Astrocyte (in vitro differentiated cells and primary cell): ENCODE measurements around the gene SAP30BP. TPM values are rescaled to one million over a fixed set of nuclear protein-coding genes. Genes with fewer than 3 reads are reported as not detected.

Source experiments
- DNase-seq: peaks from one replicate; pipeline ENCODE4 v3.0.0-alpha.2; 2010; ENCODE audit warnings: low read depth
- FAIRE-seq: peaks from 2 replicates; lab custom pipeline; 2011; peaks lifted over from hg19 to GRCh38; lab: Jason Lieb, UNC
- H2AFZ ChIP-seq: 2 replicates; pipeline ENCODE4 v1.6.0; 2012; ENCODE audit warnings: low read depth, low read length, inconsistent platforms
- H3K27ac ChIP-seq: 2 replicates; pipeline ENCODE4 v1.5.1; 2011; ENCODE audit warnings: low read depth, low read length, inconsistent platforms
- H3K27me3 ChIP-seq: 2 replicates; pipeline ENCODE4 v1.6.0; 2011; ENCODE audit warnings: low read length, inconsistent platforms; ENCODE audit not compliant: insufficient read depth
- H3K36me3 ChIP-seq: 2 replicates; pipeline ENCODE4 v1.5.1; 2011; ENCODE audit warnings: low read length, inconsistent platforms; ENCODE audit not compliant: insufficient read depth
- H3K4me1 ChIP-seq: 2 replicates; pipeline ENCODE4 v1.5.1; 2011; ENCODE audit warnings: low read length, inconsistent platforms; ENCODE audit not compliant: insufficient read depth
- H3K4me2 ChIP-seq: 2 replicates; pipeline ENCODE4 v1.6.0; 2012; ENCODE audit warnings: low read length, inconsistent platforms
- H3K4me3 ChIP-seq: 2 replicates; pipeline ENCODE4 v1.5.1; 2011; ENCODE audit warnings: low read depth, mild to moderate bottlenecking, low read length, inconsistent platforms; ENCODE audit not compliant: insufficient read depth
- H3K79me2 ChIP-seq: 2 replicates; pipeline ENCODE4 v1.6.0; 2012; ENCODE audit warnings: mild to moderate bottlenecking, low read length, inconsistent platforms; ENCODE audit not compliant: insufficient read depth
- H3K9ac ChIP-seq: 2 replicates; pipeline ENCODE4 v1.6.0; 2012; ENCODE audit warnings: mild to moderate bottlenecking, low read length, inconsistent platforms
- H3K9me3 ChIP-seq: 2 replicates; pipeline ENCODE4 v1.5.1; 2012; ENCODE audit warnings: low read depth, mild to moderate bottlenecking, low read length, inconsistent platforms; ENCODE audit not compliant: insufficient read depth
- H4K20me1 ChIP-seq: 2 replicates; pipeline ENCODE4 v1.6.0; 2012; ENCODE audit warnings: low read length, inconsistent platforms; ENCODE audit not compliant: insufficient read depth
- H3K27ac Mint-ChIP-seq: one replicate; pipeline ENCODE4 v1.8.0; 2021; ENCODE audit warnings: mild to moderate bottlenecking, mixed read lengths; ENCODE audit not compliant: unreplicated experiment
- H3K27me3 Mint-ChIP-seq: one replicate; pipeline ENCODE4 v1.8.0; 2021; ENCODE audit warnings: low read depth, mixed read lengths; ENCODE audit not compliant: unreplicated experiment
- H3K36me3 Mint-ChIP-seq: one replicate; pipeline ENCODE4 v1.8.0; 2021; ENCODE audit warnings: low read depth, mixed read lengths; ENCODE audit not compliant: unreplicated experiment
- H3K4me1 Mint-ChIP-seq: one replicate; pipeline ENCODE4 v1.8.0; 2021; ENCODE audit warnings: low read depth, mixed read lengths; ENCODE audit not compliant: unreplicated experiment
- H3K4me3 Mint-ChIP-seq: one replicate; pipeline ENCODE4 v1.8.0; 2021; ENCODE audit warnings: mild to moderate bottlenecking, moderate library complexity, mixed read lengths; ENCODE audit not compliant: unreplicated experiment
- H3K9me3 Mint-ChIP-seq: one replicate; pipeline ENCODE4 v1.8.0; 2021; ENCODE audit warnings: mild to moderate bottlenecking, mixed read lengths; ENCODE audit not compliant: unreplicated experiment
- EZH2 ChIP-seq: IDR thresholded peaks from 2 replicates; pipeline ENCODE4 v1.6.1; 2012; ENCODE audit warnings: mild to moderate bottlenecking, low read length, inconsistent platforms; ENCODE audit not compliant: insufficient read depth
- total RNA-seq: library from RNA; stranded (reverse); gene quantifications from 2 replicates; pipeline ENCODE4 v1.2.1, GENCODE V29; 2021
- TF ChIP-seq, protein P1 (sequence below): IDR thresholded peaks from 2 replicates; pipeline ENCODE4 v1.5.1; 2011; ENCODE audit warnings: low read depth, mild to moderate bottlenecking, inconsistent platforms, low read length, moderate library complexity; ENCODE audit not compliant: insufficient read depth

Gene SAP30BP
- total RNA-seq, 1 donor from 2014 or later = 99.2 TPM

GRCh38 chr17:75638893-75639292 lies 28.2 kb upstream of the SAP30BP start:
- no peaks in the 10 kb centered on the region for H3K27me3 Mint-ChIP-seq
- Histone ChIP-seq H3K9me3 (no peaks in the 10 kb centered on the region), H2AFZ (no peak overlapping the region), H3K4me1 (peaks cover 4% of the 10 kb centered on the region), H3K4me2 (no peak overlapping the region), H3K9ac (no peak overlapping the region), H3K27me3 (no peaks in the 10 kb centered on the region), H3K36me3 (no peaks in the 10 kb centered on the region), H3K79me2 (no peaks in the 10 kb centered on the region), H3K4me3 (no peak overlapping the region), H3K27ac (no peak overlapping the region), H4K20me1 (peaks cover 7% of the 10 kb centered on the region)
- peaks cover 17% of the 10 kb centered on the region for H3K36me3 Mint-ChIP-seq
- no peak overlapping the region for H3K27ac Mint-ChIP-seq
- no peak overlapping the region for H3K4me3 Mint-ChIP-seq
- DNase-seq = no peak
- TF ChIP-seq, protein P1, sequence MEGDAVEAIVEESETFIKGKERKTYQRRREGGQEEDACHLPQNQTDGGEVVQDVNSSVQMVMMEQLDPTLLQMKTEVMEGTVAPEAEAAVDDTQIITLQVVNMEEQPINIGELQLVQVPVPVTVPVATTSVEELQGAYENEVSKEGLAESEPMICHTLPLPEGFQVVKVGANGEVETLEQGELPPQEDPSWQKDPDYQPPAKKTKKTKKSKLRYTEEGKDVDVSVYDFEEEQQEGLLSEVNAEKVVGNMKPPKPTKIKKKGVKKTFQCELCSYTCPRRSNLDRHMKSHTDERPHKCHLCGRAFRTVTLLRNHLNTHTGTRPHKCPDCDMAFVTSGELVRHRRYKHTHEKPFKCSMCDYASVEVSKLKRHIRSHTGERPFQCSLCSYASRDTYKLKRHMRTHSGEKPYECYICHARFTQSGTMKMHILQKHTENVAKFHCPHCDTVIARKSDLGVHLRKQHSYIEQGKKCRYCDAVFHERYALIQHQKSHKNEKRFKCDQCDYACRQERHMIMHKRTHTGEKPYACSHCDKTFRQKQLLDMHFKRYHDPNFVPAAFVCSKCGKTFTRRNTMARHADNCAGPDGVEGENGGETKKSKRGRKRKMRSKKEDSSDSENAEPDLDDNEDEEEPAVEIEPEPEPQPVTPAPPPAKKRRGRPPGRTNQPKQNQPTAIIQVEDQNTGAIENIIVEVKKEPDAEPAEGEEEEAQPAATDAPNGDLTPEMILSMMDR = no peak
- TF ChIP-seq EZH2 = no peak
- H3K4me1 Mint-ChIP-seq = peaks cover 1% of the 10 kb centered on the region
- no peak for FAIRE-seq
- H3K9me3 Mint-ChIP-seq = no peaks in the 10 kb centered on the region

DNA sequence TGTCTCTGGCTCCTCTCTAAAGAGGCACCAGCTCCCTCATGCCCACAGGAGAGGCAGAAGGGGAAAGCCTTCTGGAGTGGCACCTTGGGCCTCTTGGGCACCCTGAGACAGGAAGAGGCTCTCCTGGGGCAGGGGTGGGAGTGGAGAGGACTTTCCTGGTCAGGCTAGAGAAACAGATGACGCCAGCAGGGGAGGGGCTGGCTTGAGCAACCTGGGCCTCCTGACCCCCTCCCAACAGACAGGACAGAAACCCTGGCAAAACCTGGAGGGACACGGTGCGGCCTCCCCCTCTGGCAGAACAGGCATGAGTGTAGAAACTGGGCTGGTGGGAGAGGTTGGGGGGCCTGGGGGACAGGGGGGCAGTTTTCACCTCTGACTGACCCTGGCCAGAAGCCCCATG lies 27.8 kb upstream of the SAP30BP start:
- H3K4me2 ChIP-seq = no peak overlapping the region
- Mint-ChIP-seq H3K27me3 (no peaks in the 10 kb centered on the region), H3K4me3 (no peak overlapping the region), H3K4me1 (no peaks in the 10 kb centered on the region), H3K27ac (no peak overlapping the region), H3K9me3 (no peaks in the 10 kb centered on the region), H3K36me3 (peaks cover 17% of the 10 kb centered on the region)
- H3K9me3 ChIP-seq = no peaks in the 10 kb centered on the region
- H3K9ac ChIP-seq = no peak overlapping the region
- TF ChIP-seq, protein P1 = no peak
- TF ChIP-seq EZH2 = no peak
- H3K27ac ChIP-seq = no peak overlapping the region
- FAIRE-seq (no peak), DNase-seq (no peak)
- no peak overlapping the region for H3K4me3 ChIP-seq
- no peaks in the 10 kb centered on the region for H3K4me1 ChIP-seq
- no peaks in the 10 kb centered on the region for H3K79me2 ChIP-seq
- no peaks in the 10 kb centered on the region for H3K36me3 ChIP-seq
- H2AFZ ChIP-seq = no peak overlapping the region
- H3K27me3 ChIP-seq = no peaks in the 10 kb centered on the region
- peaks cover 7% of the 10 kb centered on the region for H4K20me1 ChIP-seq

- no peaks in the 10 kb centered on the region for H3K79me2 ChIP-seq
- Mint-ChIP-seq H3K36me3 (peaks cover 16% of the 10 kb centered on the region), H3K4me3 (no peak overlapping the region), H3K27ac (no peak overlapping the region), H3K27me3 (no peaks in the 10 kb centered on the region), H3K4me1 (peaks cover 1% of the 10 kb centered on the region), H3K9me3 (no peaks in the 10 kb centered on the region)
- H3K4me3 ChIP-seq = no peak overlapping the region
- TF ChIP-seq EZH2 = no peak
- TF ChIP-seq, protein P1 = no peak
- no peak overlapping the region for H3K27ac ChIP-seq
- FAIRE-seq (no peak), DNase-seq (no peak)
- no peaks in the 10 kb centered on the region for H3K36me3 ChIP-seq
- H3K9me3 ChIP-seq = no peaks in the 10 kb centered on the region
- peaks cover 3% of the 10 kb centered on the region for H4K20me1 ChIP-seq
- H3K27me3 ChIP-seq = no peaks in the 10 kb centered on the region
- no peak overlapping the region for H2AFZ ChIP-seq
- H3K9ac ChIP-seq = no peak overlapping the region
- H3K4me1 ChIP-seq = no peaks in the 10 kb centered on the region
- no peak overlapping the region for H3K4me2 ChIP-seq
Observed at GRCh38 chr17:75639771-75640555, 27.2 kb upstream of the SAP30BP start.
